GM12865 (cell line): ENCODE measurements around the gene MDK.

ENCODE experiments used
- DNase-seq: peaks from one replicate; pipeline ENCODE4 v3.0.0; 2010; ENCODE audit warnings: low read depth
- H3K4me3 ChIP-seq: 2 replicates; pipeline ENCODE4 v1.5.1; 2011; ENCODE audit warnings: mild to moderate bottlenecking, low read depth, low read length, control low read depth
- TF ChIP-seq, protein P1 (sequence below): IDR thresholded peaks from 2 replicates; pipeline ENCODE4 v1.5.1; 2011; ENCODE audit warnings: low read length, control low read depth, low read depth, inconsistent platforms; ENCODE audit not compliant: insufficient read depth; ENCODE audit errors: missing control alignments

The MDK gene, protein sequence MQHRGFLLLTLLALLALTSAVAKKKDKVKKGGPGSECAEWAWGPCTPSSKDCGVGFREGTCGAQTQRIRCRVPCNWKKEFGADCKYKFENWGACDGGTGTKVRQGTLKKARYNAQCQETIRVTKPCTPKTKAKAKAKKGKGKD

DNA sequence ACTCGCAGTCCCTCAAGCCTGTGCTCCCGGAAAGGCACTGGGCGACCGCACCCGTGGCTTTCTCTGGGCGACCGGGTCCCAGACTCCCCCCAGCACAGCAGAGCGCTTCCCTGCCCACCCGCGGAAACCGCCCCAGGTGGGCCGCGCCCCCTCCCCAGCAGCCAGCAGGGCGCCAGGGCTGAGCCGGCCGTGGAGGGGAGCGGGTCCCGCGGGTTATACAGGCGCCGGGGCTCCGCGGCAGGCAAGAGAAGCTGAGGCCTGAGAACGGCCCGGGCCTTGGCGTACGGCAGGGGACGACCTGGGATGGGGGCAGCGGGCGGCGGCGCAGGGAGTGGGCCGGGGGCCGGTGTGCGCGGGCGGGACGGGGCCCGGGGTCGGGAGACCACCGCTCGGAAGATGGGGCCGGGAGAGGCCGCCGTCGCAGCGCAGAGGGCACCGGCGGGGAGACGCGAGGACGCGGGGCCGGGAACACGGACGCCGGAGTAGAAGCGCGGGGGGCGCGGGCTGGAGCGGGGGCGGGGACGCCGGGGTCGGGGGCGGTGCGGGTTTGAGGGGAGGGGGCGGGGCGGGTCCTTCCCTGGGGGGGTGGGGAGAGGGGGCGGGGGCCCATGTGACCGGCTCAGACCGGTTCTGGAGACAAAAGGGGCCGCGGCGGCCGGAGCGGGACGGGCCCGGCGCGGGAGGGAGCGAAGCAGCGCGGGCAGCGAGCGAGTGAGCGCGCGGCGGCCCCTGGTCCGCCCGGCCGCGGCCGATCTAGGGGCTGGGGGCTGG is at the start of gene MDK:
TSS of gene MDK (plus strand) at position 622 of the 771 bp plus-strand sequence. CDS start 389 bp downstream, outside the sequence.
- H3K4me3 ChIP-seq, result peak within 1 kb of the TSS; percentile 68
- no peak for DNase-seq
- TF ChIP-seq, protein P1, sequence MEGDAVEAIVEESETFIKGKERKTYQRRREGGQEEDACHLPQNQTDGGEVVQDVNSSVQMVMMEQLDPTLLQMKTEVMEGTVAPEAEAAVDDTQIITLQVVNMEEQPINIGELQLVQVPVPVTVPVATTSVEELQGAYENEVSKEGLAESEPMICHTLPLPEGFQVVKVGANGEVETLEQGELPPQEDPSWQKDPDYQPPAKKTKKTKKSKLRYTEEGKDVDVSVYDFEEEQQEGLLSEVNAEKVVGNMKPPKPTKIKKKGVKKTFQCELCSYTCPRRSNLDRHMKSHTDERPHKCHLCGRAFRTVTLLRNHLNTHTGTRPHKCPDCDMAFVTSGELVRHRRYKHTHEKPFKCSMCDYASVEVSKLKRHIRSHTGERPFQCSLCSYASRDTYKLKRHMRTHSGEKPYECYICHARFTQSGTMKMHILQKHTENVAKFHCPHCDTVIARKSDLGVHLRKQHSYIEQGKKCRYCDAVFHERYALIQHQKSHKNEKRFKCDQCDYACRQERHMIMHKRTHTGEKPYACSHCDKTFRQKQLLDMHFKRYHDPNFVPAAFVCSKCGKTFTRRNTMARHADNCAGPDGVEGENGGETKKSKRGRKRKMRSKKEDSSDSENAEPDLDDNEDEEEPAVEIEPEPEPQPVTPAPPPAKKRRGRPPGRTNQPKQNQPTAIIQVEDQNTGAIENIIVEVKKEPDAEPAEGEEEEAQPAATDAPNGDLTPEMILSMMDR, result no peak

DNA sequence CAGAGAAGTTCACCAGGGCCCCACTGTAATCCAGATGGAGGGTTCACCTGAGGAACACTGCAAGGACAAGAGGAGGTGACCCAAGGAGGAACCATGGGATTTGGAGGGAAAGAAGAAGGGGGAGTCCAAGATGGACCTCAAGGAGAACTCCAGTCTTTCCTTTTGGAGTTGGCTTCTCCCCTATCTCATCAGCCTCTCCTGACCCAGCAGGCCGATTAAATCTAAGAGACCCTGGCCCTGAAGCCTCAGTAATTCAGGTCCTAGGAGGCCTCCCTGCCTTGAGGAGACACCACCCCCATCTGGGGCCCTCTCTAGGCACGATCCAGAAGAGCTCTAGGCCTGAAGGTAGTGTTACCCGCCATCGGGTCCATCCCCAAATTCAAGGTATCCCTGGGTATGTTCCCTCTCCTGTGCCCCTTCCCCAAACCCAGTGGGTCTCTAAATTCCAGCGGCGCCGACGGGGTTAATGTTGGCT is 49.3 kb upstream of the MDK start:
- no peak overlapping the region for H3K4me3 ChIP-seq
- TF ChIP-seq, protein P1, result no peak
- no peak for DNase-seq

DNA sequence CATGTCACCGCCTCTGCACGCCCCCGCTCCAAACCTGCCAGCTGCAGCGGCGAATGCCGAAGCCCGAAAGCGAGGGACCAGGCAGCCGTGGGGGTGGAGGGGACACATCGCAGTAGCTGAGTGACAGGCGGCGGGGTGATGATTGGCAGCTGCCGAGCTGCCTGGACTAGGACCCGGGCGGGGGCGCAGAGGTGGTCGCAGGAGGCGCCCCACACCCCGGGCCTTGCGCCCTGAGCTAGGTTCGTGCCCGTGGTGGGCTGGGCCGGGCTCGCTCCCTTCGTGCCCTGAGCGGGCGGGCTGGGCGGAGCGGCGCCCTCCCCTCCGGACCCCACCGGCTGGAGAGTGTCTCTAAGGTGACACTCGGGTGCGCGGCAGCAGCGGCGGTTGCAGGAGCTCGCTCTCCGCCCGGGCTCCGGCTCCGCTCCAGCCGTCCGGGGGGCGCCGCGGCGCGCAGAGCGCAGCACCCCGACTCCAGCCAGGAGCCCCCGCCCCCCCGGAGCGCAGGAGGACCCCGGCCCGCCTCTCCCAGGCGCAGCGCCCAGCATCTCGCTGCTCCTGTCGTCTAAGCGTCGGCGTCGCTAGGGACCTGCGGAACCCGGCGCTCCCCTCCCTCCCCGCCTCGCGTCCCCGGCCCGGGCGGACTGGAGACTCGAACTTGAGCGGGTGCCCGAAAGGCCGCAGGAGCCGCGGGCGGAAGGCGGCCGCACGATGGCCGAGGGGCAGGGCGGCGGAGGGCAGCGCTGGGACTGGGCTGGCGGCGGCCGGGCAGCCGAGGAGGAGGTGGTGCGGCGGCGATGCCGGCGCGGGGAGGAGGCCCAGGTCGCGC is 48.7 kb upstream of the MDK start:
- TF ChIP-seq, protein P1, result no peak
- H3K4me3 ChIP-seq, result no peak overlapping the region; the same call in 1 of the 2 replicates
- no peak for DNase-seq

DNA sequence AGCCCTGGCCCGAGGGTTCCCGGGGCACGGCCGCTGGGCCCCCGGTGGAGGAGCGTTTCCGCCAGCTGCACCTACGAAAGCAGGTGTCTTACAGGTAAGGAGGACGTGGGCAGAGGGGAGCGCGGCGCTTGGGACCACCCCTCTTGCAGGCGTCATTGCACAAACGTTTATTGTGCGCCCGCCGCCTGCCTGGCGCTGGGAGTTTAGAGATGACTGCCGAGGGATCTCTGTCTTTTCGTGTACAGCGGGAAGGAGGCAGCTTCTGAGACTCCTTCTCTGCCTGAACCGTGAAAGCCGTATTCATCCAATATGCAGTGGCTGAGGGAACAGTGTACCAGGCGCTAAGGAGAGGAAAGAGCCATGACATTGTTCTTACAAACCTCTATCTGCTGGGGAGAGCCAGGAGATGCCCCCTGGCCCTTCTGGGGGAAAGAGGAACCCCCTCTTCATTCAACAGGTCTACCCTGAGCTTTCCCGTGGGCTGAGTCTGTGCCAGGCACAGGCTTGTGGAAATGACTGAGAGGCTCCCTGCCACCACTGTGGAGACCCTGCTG is 48.0 kb upstream of the MDK start:
- H3K4me3 ChIP-seq, result no peak overlapping the region; the same call in 1 of the 2 replicates
- TF ChIP-seq, protein P1, result no peak
- no peak for DNase-seq

DNA sequence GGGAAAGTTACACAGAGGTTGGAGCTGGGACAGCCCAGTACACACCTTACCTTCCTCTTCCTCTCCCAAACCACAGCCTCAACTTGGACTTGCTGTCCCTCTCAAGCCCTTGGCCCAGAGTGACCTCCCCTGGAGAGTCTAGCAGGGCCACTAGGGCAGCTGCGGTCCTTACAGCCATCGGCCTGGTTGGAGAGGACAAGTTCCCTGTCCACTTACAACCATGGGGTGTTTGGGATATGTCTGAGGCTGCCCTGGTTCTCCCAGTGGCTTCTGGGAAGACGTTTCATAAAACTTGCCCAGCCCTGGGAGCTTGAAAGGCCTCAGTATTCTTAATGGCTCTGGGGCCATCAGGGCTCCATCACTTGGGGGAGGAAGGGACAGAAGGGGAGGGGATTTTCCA is 47.3 kb upstream of the MDK start:
- H3K4me3 ChIP-seq, result no peak overlapping the region
- DNase-seq, result no peak

DNA sequence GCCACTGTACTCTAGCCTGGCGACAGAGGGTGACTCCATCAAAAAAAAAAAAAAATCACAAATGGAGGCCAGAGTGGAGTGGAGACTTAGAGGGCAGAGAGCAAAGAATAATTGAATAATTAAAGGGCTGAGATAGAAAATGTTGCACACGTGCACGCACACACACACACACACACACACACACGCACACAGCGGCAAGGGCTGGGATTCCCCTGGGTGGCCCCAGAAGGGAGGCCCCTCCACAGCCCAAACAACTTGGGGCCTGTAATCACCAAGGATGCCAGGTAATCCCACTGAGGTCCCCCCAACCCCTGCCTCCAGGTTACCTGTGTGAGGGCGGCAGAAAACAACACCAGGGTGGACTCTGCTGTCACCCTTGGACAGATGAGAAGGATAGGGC is 46.2 kb upstream of the MDK start:
- no peak overlapping the region for H3K4me3 ChIP-seq
- no peak for DNase-seq
- TF ChIP-seq, protein P1, result no peak

More for the DNA sequence above, 47.3 kb upstream of the MDK start:
- TF ChIP-seq, protein P1, result no peak
